Measurements from ENCODE around the gene PNLIPRP2. TPM values are rescaled to one million over a fixed set of nuclear protein-coding genes. Genes with fewer than 3 reads are reported as not detected.

The PNLIPRP2 gene
- total RNA-seq, 4 donors from 2014 or later, result not detected

DNA sequence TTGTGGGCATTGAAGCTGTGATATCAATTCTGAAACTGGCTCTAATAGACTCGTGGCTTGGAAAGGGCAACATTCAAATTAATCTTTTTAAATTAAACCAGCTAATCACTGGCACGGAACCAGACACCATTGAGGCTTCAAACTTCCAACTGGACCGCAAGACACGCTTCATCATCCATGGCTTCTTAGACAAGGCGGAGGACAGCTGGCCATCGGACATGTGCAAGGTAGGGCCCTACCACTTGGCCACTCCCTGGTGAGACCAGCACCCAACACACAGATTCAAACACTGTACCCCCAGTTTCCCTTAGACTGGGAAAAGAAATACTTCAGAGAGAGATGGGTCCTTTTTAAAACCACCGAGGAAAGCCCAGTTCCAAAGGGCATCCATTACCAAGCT lies 5.1 kb downstream of the PNLIPRP2 start:
- H3K36me3 ChIP-seq, result no peaks in the 10 kb centered on the region
- DNase-seq, result no peak
- no peaks in the 10 kb centered on the region for H3K27me3 ChIP-seq
- H3K4me3 ChIP-seq, result no peak overlapping the region
- no peaks in the 10 kb centered on the region for H3K9me3 ChIP-seq
- no peaks in the 10 kb centered on the region for H3K4me1 ChIP-seq
- TF ChIP-seq, protein P1, sequence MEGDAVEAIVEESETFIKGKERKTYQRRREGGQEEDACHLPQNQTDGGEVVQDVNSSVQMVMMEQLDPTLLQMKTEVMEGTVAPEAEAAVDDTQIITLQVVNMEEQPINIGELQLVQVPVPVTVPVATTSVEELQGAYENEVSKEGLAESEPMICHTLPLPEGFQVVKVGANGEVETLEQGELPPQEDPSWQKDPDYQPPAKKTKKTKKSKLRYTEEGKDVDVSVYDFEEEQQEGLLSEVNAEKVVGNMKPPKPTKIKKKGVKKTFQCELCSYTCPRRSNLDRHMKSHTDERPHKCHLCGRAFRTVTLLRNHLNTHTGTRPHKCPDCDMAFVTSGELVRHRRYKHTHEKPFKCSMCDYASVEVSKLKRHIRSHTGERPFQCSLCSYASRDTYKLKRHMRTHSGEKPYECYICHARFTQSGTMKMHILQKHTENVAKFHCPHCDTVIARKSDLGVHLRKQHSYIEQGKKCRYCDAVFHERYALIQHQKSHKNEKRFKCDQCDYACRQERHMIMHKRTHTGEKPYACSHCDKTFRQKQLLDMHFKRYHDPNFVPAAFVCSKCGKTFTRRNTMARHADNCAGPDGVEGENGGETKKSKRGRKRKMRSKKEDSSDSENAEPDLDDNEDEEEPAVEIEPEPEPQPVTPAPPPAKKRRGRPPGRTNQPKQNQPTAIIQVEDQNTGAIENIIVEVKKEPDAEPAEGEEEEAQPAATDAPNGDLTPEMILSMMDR (IDR thresholded peaks at IDR 0.05), result no peak
- no peak for TF ChIP-seq POLR2A (IDR thresholded peaks at IDR 0.05)
- intact Hi-C loops (cut with DNase I; ENCODE audit: low total_unique reads), result no loop called here
- H3K27ac ChIP-seq, result no peak overlapping the region

DNA sequence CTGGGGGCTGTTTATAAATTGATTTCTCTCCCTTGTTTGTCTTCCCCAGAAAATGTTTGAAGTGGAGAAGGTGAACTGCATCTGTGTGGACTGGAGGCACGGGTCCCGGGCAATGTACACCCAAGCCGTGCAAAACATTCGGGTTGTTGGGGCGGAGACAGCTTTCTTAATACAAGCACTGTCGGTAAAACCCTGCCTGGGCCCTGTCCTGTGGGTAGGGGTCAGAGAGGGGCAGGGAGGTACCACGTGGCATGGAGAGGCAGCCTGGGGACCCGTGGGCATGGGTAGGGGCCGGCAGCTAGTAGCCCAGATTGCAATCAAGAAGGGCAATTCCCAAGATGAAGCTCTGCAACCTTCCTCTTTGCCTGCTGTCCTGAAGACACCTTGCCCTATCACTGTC lies 6.1 kb downstream of the PNLIPRP2 start:
- no peaks in the 10 kb centered on the region for H3K36me3 ChIP-seq
- no peaks in the 10 kb centered on the region for H3K9me3 ChIP-seq
- H3K27me3 ChIP-seq, result no peaks in the 10 kb centered on the region
- no peaks in the 10 kb centered on the region for H3K4me1 ChIP-seq
- intact Hi-C loops (cut with DNase I; ENCODE audit: low total_unique reads), result no loop called here
- no peak for DNase-seq
- no peak for TF ChIP-seq POLR2A (IDR thresholded peaks at IDR 0.05)
- TF ChIP-seq, protein P1 (IDR thresholded peaks at IDR 0.05), result no peak
- H3K27ac ChIP-seq, result no peak overlapping the region
- H3K4me3 ChIP-seq, result no peak overlapping the region

DNA sequence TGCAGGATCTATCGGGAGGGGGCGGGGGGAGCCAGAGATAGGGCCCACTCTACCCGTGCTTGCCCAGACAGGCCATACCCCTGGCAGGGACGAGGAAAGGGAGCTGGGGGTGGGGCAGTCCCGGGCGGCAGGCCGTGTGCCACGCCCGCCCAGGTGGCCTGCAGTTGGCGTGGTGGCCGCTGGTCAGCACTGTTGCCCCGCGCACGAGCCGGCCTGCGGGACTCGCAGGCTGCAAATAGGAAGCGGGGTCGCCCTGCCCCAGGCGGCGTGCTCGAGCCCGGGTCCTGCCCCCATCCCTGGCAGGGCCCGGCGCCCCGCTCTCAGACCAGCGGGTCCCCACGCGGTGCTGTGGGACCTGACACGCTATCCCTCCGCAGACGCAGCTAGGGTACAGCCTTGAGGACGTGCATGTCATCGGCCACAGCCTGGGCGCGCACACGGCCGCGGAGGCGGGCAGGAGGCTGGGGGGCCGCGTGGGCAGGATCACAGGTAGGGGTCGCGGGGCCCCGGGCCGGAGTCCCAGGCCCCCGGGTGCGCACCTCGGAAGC lies 6.7 kb downstream of the PNLIPRP2 start:
- Histone ChIP-seq H3K36me3 (no peaks in the 10 kb centered on the region), H3K4me3 (peak overlapping the region in 1 of 2 donors; percentile 22), H3K4me1 (no peaks in the 10 kb centered on the region), H3K27ac (no peak overlapping the region), H3K9me3 (no peaks in the 10 kb centered on the region), H3K27me3 (no peaks in the 10 kb centered on the region)
- DNase-seq, result no peak
- intact Hi-C loops (cut with DNase I; ENCODE audit: low total_unique reads), result no loop called here
- TF ChIP-seq POLR2A (IDR thresholded peaks at IDR 0.05), result no peak
- TF ChIP-seq, protein P1 (IDR thresholded peaks at IDR 0.05), result peak; percentile 6 to 42 (median 38)

DNA sequence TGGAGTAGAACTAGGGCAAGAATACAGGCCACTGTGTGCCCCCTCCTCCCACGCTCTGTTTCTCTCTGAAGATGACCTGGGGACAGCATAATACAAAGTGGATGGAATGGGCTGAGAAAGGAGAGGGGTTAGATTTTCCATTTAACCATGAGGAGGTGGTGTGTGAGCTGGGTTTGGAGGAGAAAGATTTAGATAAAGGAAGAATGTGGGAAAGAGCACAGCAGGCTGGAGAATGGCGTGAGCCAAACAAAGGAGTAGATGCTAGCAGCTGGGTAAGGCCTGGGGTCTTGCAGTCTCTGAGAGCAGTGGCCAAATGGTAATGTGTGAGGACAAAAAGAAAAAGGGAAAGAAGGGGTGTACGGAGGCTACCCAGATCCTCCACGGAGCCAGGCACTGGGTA lies 8.6 kb downstream of the PNLIPRP2 start:
- no peaks in the 10 kb centered on the region for H3K27me3 ChIP-seq
- intact Hi-C loops (cut with DNase I; ENCODE audit: low total_unique reads), result no loop called here
- no peak for DNase-seq
- no peaks in the 10 kb centered on the region for H3K4me1 ChIP-seq
- H3K9me3 ChIP-seq, result no peaks in the 10 kb centered on the region
- TF ChIP-seq, protein P1 (IDR thresholded peaks at IDR 0.05), result no peak
- no peak for TF ChIP-seq POLR2A (IDR thresholded peaks at IDR 0.05)
- H3K27ac ChIP-seq, result no peak overlapping the region
- H3K36me3 ChIP-seq, result no peaks in the 10 kb centered on the region
- no peak overlapping the region for H3K4me3 ChIP-seq

DNA sequence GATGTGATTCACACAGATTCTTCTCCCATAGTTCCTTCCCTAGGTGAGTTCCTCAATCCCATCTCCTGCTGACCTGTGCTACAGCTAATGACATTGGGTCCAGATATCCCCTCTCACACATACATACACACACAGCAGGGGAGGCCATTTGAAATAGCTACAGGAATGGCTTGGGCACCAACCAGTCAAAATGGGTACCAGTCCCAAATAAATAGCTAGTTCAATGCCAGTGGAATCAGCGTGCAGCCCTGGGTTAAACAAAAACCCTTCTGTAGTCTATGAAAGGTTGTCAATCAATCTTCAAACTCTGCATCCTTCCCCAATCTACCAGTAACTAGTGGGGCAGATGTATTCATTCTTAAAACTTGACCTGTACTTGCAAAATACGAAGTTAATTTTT lies 9.3 kb downstream of the PNLIPRP2 start:
- no peak for TF ChIP-seq POLR2A (IDR thresholded peaks at IDR 0.05)
- TF ChIP-seq, protein P1 (IDR thresholded peaks at IDR 0.05), result no peak
- Histone ChIP-seq H3K9me3 (no peaks in the 10 kb centered on the region), H3K4me3 (no peak overlapping the region), H3K27ac (no peak overlapping the region), H3K4me1 (no peaks in the 10 kb centered on the region), H3K36me3 (no peaks in the 10 kb centered on the region), H3K27me3 (no peaks in the 10 kb centered on the region)
- intact Hi-C loops (cut with DNase I; ENCODE audit: low total_unique reads), result no loop called here
- no peak for DNase-seq
